SK-N-SH treated with all-trans-retinoic acid at 6 μM for 48 hours (cell line): ENCODE results near the gene CBY1.

Source experiments
- ARNTL ChIP-seq: fragments of 450-650 bp; formaldehyde crosslinking; IDR thresholded peaks from 2 replicates; pipeline ENCODE4 v1.5.0; 2020; ENCODE audit warnings: low read depth, mild to moderate bottlenecking, moderate library complexity, borderline replicate concordance
- CREB5 ChIP-seq: fragments of 250-450 bp; sonication (Bioruptor Pico); IDR thresholded peaks from 2 replicates; pipeline ENCODE4 v1.5.1; 2020; ENCODE audit warnings: low read depth, mild to moderate bottlenecking, moderate library complexity
- CSDC2 ChIP-seq: fragments of 250-450 bp; sonication (Bioruptor Pico); IDR thresholded peaks from 2 replicates; pipeline ENCODE4 v1.5.0; 2020; ENCODE audit warnings: mild to moderate bottlenecking, moderate library complexity
- CSRNP3 ChIP-seq: fragments of 250-450 bp; sonication (Bioruptor Pico); IDR thresholded peaks from 2 replicates; pipeline ENCODE4 v1.5.1; 2021; ENCODE audit warnings: mild to moderate bottlenecking, moderate library complexity
- ESRRG ChIP-seq: fragments of 250-450 bp; sonication (Bioruptor Pico); IDR thresholded peaks from 2 replicates; pipeline ENCODE4 v1.6.1; 2021; ENCODE audit warnings: mild to moderate bottlenecking
- PATZ1 ChIP-seq: fragments of 250-450 bp; sonication (Bioruptor Pico); IDR thresholded peaks from 2 replicates; pipeline ENCODE4 v1.8.0; 2020; ENCODE audit warnings: mild to moderate bottlenecking, moderate library complexity, borderline replicate concordance
- RARB ChIP-seq: fragments of 250-450 bp; sonication (Bioruptor Pico); IDR thresholded peaks from 2 replicates; pipeline ENCODE4 v1.8.0; 2021; ENCODE audit warnings: mild to moderate bottlenecking, moderate library complexity
- TCF4 ChIP-seq: fragments of 250-450 bp; sonication (Bioruptor Pico); IDR thresholded peaks from 2 replicates; pipeline ENCODE4 v1.8.0; 2021; ENCODE audit warnings: mild to moderate bottlenecking, moderate library complexity, borderline replicate concordance
- ZC3H10 ChIP-seq: fragments of 250-450 bp; sonication (Bioruptor Pico); IDR thresholded peaks from 2 replicates; pipeline ENCODE4 v1.5.1; 2021; ENCODE audit warnings: mild to moderate bottlenecking, moderate library complexity
- ZFP3 ChIP-seq: fragments of 250-450 bp; sonication (Bioruptor Pico); IDR thresholded peaks from 2 replicates; pipeline ENCODE4 v1.5.0; 2020; ENCODE audit warnings: mild to moderate bottlenecking, moderate library complexity
- ZFP30 ChIP-seq: fragments of 450-650 bp; formaldehyde crosslinking; IDR thresholded peaks from 2 replicates; pipeline ENCODE4 v1.5.0; 2022; ENCODE audit warnings: mild to moderate bottlenecking, moderate library complexity
- ZNF565 ChIP-seq: fragments of 450-650 bp; formaldehyde crosslinking; conservative IDR thresholded peaks from 2 replicates; pipeline ENCODE4 v1.5.0; 2020; ENCODE audit warnings: low read depth, mild to moderate bottlenecking, moderate library complexity
- TF ChIP-seq, protein P1 (sequence below): fragments of 250-450 bp; sonication (Bioruptor Pico); IDR thresholded peaks from 2 replicates; pipeline ENCODE4 v1.8.0; 2021; ENCODE audit warnings: low read depth, mild to moderate bottlenecking, moderate library complexity, borderline replicate concordance

GRCh38 chr22:38652859-38653258 is 3.6 kb upstream of the CBY1 start:
- TF ChIP-seq ARNTL (CRISPR knock-in tag) = no peak
- no peak for TF ChIP-seq ZNF565 (CRISPR knock-in tag)
- TF ChIP-seq RARB = no peak
- no peak for TF ChIP-seq CSDC2
- TF ChIP-seq TCF4 (CRISPR knock-in tag) = no peak
- no peak for TF ChIP-seq CREB5 (CRISPR knock-in tag)
- TF ChIP-seq ZFP3 (CRISPR knock-in tag) = no peak
- TF ChIP-seq ZC3H10 (CRISPR knock-in tag) = no peak
- TF ChIP-seq, protein P1, sequence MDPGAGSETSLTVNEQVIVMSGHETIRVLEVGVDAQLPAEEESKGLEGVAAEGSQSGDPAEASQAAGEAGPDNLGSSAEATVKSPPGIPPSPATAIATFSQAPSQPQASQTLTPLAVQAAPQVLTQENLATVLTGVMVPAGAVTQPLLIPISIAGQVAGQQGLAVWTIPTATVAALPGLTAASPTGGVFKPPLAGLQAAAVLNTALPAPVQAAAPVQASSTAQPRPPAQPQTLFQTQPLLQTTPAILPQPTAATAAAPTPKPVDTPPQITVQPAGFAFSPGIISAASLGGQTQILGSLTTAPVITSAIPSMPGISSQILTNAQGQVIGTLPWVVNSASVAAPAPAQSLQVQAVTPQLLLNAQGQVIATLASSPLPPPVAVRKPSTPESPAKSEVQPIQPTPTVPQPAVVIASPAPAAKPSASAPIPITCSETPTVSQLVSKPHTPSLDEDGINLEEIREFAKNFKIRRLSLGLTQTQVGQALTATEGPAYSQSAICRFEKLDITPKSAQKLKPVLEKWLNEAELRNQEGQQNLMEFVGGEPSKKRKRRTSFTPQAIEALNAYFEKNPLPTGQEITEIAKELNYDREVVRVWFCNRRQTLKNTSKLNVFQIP (CRISPR knock-in tag) = no peak
- TF ChIP-seq ZFP30 = no peak
- no peak for TF ChIP-seq PATZ1 (CRISPR knock-in tag)
- no peak for TF ChIP-seq ESRRG (CRISPR knock-in tag)
- TF ChIP-seq CSRNP3 (CRISPR knock-in tag) = no peak
